ENCODE results near the gene ZFP3.
"Not testable (repeated sequence)": the region's sequence is repeated elsewhere in the genome, so short reads cannot be mapped to it uniquely, and the experiment has no call there.

Gene ZFP3

DNA sequence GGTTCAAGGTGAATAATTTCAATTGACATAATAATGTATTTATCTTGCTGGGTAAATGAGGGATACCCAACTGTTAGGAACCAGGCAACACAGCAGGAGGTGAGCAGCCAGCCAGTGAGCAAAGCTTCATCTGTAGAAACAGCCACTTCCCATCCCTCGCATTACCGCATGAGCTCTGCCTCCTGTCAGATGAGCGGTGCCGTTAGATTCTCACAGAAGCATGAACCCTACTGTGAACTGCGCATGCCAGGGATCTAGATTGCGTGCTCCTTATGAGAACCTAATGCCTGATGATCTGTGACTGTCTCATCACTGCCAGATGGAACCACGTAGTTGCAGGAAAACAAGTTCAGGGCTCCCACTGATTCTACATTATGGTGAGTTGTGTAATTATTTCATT is 46.6 kb downstream of the ZFP3 start:
- DNase-seq (ENCODE audit: low read depth), result not testable (repeated sequence)

DNA sequence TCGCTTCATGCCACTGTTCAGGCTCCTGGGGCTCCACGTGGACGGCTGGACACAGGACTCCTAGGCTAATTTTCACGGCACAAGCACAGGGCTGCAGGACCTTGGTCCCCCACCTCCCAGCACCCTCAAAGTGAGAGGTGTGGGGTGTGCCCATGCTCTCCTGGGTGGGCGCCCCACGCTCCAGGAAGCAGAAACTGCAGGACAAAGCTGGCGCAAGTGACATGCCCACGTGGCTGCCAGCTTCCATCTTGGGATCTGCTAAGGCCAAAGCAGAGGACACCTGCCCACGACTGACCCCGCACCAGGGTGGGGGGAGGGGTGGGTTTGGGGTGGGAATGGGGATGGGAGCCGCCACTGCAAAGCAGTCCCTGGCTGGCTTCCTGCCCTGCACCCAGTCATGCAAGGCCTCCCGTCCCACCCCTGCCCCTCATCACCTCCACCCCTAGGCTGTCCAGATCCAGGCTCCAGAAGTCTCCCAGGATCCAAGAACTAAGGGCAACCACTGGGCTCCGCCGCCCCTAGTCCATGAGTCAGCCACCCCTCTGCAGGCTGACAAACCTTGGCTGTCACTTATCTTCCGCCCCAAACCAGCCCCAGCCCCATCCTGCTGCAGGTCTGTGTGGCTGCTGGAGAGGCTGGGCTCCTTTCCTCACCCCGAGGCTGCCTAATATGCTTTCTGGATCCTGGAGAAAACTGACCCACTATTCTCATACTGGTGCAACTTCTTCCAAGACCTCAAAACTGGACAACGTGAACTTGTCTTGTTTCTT is 48.6 kb downstream of the ZFP3 start:
- no peak for DNase-seq (ENCODE audit: low read depth)

DNA sequence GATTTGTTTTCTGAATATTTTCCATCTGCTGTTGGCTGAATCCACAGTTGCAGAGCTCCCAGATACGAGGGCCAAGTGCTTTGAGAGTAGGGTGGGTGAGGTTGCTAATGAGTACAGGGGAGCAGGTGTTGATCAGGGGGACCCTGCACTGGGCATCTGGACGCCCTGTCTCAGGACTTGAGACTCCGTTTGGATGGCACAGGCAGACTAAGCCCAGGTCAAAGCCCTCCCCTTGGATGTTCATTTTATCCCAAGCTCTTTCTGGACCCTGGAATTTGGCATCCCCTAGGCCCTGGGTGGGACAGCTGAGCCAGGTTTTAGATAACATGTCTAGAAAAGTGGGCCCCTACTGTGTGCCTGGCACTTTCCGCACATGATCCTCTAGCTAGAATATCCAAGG is 49.6 kb downstream of the ZFP3 start:
- DNase-seq (ENCODE audit: low read depth), result no peak

DNA sequence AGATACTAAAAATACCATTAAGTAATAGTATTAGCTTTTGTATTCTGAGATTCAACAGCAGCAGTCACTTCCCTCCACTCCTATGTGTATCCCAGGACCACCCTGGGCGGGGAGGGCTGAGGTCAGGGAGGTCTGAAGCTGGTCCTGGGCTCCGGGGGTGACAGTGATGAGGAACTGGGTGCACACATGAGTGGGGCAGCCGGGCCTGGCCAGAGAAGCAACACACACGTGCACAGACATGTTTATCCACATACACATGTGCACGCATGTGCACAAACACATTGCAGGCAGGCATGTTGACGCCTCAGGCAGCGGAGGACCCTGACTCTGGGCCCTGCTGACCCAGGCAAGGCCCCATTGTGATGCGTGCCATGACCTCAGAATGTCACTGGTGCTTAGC is 50.1 kb downstream of the ZFP3 start:
- DNase-seq (ENCODE audit: low read depth), result not testable (repeated sequence)

DNA sequence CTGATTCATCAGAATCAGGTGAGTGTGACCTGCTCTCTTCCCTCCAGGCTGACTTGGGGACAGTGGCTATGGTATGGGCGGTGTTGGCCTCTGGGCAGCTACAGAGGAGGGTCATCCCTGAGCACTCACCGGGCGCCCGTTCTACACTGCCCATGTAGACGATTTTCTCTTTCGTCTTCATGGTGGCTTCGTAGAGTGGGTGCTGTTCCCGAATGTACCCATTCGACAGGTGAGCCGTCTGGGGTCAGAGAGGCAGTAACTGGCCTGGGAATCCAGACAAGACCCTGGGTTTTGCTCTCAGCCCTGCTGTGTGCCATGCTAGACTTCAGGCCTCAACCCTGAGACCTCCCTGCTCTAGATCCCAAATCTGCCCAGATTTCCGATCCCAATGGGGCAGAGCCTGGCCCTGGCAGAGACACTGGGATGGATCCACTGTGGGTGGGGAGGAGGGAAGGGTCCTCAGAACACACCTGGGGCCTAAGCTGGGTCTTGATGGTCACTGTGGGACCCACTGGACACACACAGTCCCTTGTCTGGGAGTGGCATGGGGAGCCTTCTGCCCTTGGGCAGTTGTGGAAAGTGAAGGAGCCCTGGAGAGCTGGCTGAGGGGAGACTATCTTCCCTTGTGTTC is 50.8 kb downstream of the ZFP3 start:
- DNase-seq (ENCODE audit: low read depth), result no peak

DNA sequence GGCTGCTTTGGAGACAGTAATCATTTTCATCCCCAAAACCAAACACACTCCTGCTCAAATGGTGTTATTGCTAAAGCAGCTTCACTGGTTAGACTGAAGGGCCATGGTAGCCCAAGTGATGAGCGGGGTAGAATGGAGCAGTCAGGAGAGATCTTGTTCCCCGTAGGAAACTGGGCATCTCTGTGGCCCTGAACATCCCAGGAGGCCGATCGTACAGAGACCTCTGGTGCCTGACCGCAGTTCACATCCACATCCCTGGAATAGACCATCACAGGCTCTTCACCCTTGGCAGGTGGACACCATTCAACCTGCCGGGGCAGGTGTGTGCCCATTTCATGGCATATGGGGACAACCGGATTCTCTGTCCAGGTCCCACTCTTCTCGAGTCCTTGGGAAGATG is 51.5 kb downstream of the ZFP3 start:
- DNase-seq (ENCODE audit: low read depth), result not testable (repeated sequence)

- not testable (repeated sequence) for DNase-seq (ENCODE audit: low read depth)
Observed at GRCh38 chr17:5130261-5130660, 52.0 kb downstream of the ZFP3 start.

GRCh38 chr17:5130687-5131086 is 52.4 kb downstream of the ZFP3 start:
- DNase-seq (ENCODE audit: low read depth), result not testable (repeated sequence)

- no peak for DNase-seq (ENCODE audit: low read depth)
Observed at GRCh38 chr17:5131146-5131715, 53.0 kb downstream of the ZFP3 start.

DNA sequence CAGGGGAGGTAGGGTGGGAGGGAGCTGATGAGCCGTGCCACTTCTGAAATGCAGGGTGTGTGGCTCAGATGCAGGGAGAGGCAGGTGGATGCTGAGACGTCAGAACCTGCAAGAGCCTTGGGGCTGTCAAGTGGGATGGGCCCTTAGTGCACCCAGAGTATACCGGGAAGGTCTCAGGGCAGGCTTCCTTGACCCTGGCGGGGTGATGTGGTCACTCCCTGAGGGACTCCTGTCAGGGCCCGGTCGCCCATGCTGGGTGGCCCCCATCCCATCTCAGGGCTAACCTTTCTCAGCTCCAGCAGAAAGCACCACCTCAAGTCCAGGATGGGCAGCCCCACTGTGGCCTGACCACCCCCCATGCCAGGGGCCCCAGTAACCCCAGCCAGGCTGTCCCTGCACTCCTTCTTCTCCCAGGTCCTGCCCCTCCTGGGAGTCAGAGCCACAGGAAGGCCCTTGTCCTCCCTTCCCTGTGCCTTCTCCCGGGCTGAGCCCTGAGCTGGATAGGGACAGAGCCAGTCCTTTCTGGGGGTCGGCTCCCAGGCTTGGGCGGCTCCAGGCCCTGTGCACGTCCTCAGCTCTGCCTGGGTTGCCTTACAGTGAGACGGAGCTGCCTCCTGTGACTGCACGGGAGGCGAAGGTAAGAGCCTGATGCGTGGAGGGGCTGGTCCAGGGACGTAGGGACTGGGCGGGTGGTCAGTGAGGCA is 53.7 kb downstream of the ZFP3 start:
- DNase-seq (ENCODE audit: low read depth), result not testable (repeated sequence)

- not testable (repeated sequence) for DNase-seq (ENCODE audit: low read depth)
Observed at GRCh38 chr17:5132503-5133225, 54.4 kb downstream of the ZFP3 start.

GRCh38 chr17:5133311-5133710 is 55.0 kb downstream of the ZFP3 start:
- no peak for DNase-seq (ENCODE audit: low read depth)

GRCh38 chr17:5133961-5134360 is 55.7 kb downstream of the ZFP3 start:
- DNase-seq (ENCODE audit: low read depth), result not testable (repeated sequence)

DNA sequence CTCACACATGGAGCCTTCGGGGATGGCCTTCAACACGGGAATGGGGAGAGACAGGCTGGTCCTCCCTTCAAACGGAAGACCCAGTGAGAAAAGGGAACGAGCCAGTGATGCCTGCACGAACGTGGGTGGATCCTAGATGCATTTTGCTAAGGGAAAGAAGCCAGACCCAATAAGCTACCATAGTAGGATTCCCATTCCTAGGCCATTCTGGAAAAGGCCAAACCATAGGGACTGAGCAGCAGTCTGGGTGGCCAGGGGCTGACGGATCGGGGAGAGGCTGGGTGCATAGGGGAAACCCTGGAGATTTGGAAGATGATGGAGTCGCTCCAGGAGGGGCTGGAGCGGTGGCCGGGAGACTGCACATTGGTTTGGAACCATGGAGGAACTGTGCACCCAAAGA is 56.3 kb downstream of the ZFP3 start:
- DNase-seq (ENCODE audit: low read depth), result not testable (repeated sequence)

GRCh38 chr17:5135131-5135712 is 57.0 kb downstream of the ZFP3 start:
- DNase-seq (ENCODE audit: low read depth), result not testable (repeated sequence)

- DNase-seq (ENCODE audit: low read depth), result no peak
Observed at GRCh38 chr17:5135726-5136579, 57.7 kb downstream of the ZFP3 start.

- DNase-seq (ENCODE audit: low read depth), result not testable (repeated sequence)
Observed at GRCh38 chr17:5136580-5137412, 58.5 kb downstream of the ZFP3 start.

DNA sequence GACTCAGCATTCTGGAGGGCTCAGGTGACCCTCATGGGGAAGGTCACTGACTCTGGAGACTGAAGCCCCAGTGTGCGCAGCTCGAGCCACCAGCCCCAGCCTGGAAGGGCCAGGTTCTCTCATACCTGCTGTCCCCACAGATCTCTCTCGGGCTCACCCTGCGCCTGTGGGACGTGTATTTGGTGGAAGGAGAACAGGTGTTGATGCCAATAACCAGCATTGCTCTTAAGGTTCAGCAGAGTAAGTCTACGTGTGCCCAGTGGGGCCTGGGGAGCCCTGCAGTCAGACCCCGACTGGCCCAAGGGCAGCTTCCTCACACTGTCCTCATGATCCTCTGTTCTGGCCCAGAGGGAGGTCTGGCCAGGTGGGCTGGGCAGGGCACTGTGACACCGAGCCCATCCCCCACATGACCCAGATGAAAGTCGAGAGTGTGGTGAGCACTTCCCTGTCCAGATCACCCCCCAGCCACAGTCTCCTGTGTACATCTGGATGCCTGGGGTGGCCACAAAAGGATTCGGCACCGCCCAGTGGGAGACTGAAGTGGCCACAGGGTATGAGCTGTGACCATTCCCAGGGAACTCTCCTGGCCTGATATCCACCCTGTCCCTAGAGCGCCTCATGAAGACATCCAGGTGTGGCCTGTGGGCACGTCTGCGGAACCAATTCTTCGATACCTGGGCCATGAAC is 59.4 kb downstream of the ZFP3 start:
- DNase-seq (ENCODE audit: low read depth), result not testable (repeated sequence)

DNA sequence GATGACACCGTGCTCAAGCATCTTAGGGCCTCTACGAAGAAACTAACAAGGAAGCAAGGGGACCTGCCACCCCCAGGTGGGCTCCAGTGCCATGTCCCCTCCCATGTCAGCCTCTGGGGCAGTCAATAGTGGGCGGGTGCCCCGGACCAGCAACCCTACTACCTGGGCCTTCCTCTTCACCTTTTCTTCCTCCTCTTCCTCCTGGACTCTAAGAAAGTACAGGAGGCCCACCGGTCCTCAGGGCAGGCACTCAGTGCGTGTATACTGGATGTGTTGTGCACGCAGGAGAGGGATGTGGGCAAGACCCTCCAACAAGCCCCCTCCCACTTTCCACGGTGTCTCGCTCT is 59.9 kb downstream of the ZFP3 start:
- DNase-seq (ENCODE audit: low read depth), result not testable (repeated sequence)

All from stromal cell of bone marrow (primary cell).